GF-D8 (cell line): ENCODE measurements around the gene PNPLA1.

ENCODE experiments used
- DNase-seq: peaks from one replicate; lab custom pipeline; 2025; lab: John Stamatoyannopoulos, UW

The PNPLA1 gene

GRCh38 chr6:36315921-36316320, 46.1 kb downstream of the PNPLA1 start:
- no peak for DNase-seq

GRCh38 chr6:36317623-36318022, 47.8 kb downstream of the PNPLA1 start:
- no peak for DNase-seq

- no peak for DNase-seq
These were observed 49.0 kb downstream of the PNPLA1 start for GRCh38 chr6:36318690-36319435.

- no peak for DNase-seq
These were observed 49.5 kb downstream of the PNPLA1 start for GRCh38 chr6:36319436-36319762.

- no peak for DNase-seq
These were observed 50.0 kb downstream of the PNPLA1 start for GRCh38 chr6:36319821-36320220.

- no peak for DNase-seq
These were observed 50.6 kb downstream of the PNPLA1 start for GRCh38 chr6:36320475-36320874.

- no peak for DNase-seq
These were observed 52.7 kb downstream of the PNPLA1 start for GRCh38 chr6:36322591-36322990.

GRCh38 chr6:36323062-36323461, 53.2 kb downstream of the PNPLA1 start:
- DNase-seq: no peak

GRCh38 chr6:36324191-36324590, 54.3 kb downstream of the PNPLA1 start:
- no peak for DNase-seq

GRCh38 chr6:36324715-36325114, 54.9 kb downstream of the PNPLA1 start:
- no peak for DNase-seq

- no peak for DNase-seq
These were observed 56.6 kb downstream of the PNPLA1 start for GRCh38 chr6:36326356-36326995.

- no peak for DNase-seq
These were observed 57.5 kb downstream of the PNPLA1 start for GRCh38 chr6:36327226-36327918.

GRCh38 chr6:36327919-36328236, 58.0 kb downstream of the PNPLA1 start:
- DNase-seq: no peak

GRCh38 chr6:36328600-36328999, 58.7 kb downstream of the PNPLA1 start:
- DNase-seq: no peak

GRCh38 chr6:36329798-36330291, 60.0 kb downstream of the PNPLA1 start:
- no peak for DNase-seq

- DNase-seq: no peak
These were observed 60.5 kb downstream of the PNPLA1 start for GRCh38 chr6:36330366-36330765.

- no peak for DNase-seq
These were observed 61.5 kb downstream of the PNPLA1 start for GRCh38 chr6:36331381-36331780.

- no peak for DNase-seq
These were observed 63.5 kb downstream of the PNPLA1 start for GRCh38 chr6:36333171-36333895.

GRCh38 chr6:36333931-36334725, 64.3 kb downstream of the PNPLA1 start:
- no peak for DNase-seq

- DNase-seq: no peak
These were observed 65.1 kb downstream of the PNPLA1 start for GRCh38 chr6:36334832-36335459.

- DNase-seq: no peak
These were observed 65.8 kb downstream of the PNPLA1 start for GRCh38 chr6:36335465-36336207.
